A673 (cell line): Measurements from ENCODE around the gene DIRAS1. TPM values are rescaled to one million over a fixed set of nuclear protein-coding genes. Genes with fewer than 3 reads are reported as not detected.

Experiments used
- BruUV-seq: library from RNA; stranded (reverse); fragments of 400-500 nt; replicated peaks from 2 replicates; lab custom pipeline; 2021; lab: Mats Ljungman, UMichigan
- CTCF ChIA-PET: fragments of 300-600 bp; sonication (Branson Sonifier 250); formaldehyde crosslinking; loops from one replicate; lab custom pipeline; 2022; ENCODE audit warnings: antibody characterized with exemption; lab: Charles Lee
- POLR2A ChIA-PET: fragments of 300-600 bp; sonication (Branson Sonifier 250); formaldehyde crosslinking; loops from one replicate; lab custom pipeline; 2022; ENCODE audit warnings: antibody characterized with exemption; ENCODE audit not compliant: low non-redundant PET; lab: Charles Lee
- DNase-seq: peaks from one replicate; pipeline ENCODE4 v3.0.0-alpha.2; 2015; ENCODE audit warnings: low spot score
- H3K27ac ChIP-seq: fragments of 200-600 bp; sonication (generic); 2 replicates; pipeline ENCODE4 v1.5.1; 2016; ENCODE audit warnings: mixed run types, low read depth, mild to moderate bottlenecking, mixed read lengths, antibody characterized with exemption, low read length; ENCODE audit not compliant: poor library complexity, severe bottlenecking
- H3K27me3 ChIP-seq: fragments of 200-600 bp; sonication (generic); replicated peaks from 2 replicates; pipeline ENCODE4 v1.6.1; 2017; ENCODE audit warnings: mixed run types, low read depth, mild to moderate bottlenecking, mixed read lengths, antibody characterized with exemption, low read length; ENCODE audit not compliant: insufficient read depth, poor library complexity
- H3K36me3 ChIP-seq: fragments of 200-600 bp; sonication (generic); 2 replicates; pipeline ENCODE4 v1.6.1; 2016; ENCODE audit warnings: mixed run types, mild to moderate bottlenecking, mixed read lengths, antibody characterized with exemption, low read length; ENCODE audit not compliant: insufficient read depth, poor library complexity, severe bottlenecking
- H3K4me1 ChIP-seq: fragments of 200-600 bp; sonication (generic); 2 replicates; pipeline ENCODE4 v1.6.1; 2017; ENCODE audit warnings: mixed run types, mild to moderate bottlenecking, mixed read lengths, antibody characterized with exemption, low read length; ENCODE audit not compliant: insufficient read depth, poor library complexity, severe bottlenecking
- H3K4me3 ChIP-seq: fragments of 200-600 bp; sonication (generic); 2 replicates; pipeline ENCODE4 v1.5.1; 2016; ENCODE audit warnings: low read depth, mixed run types, mild to moderate bottlenecking, mixed read lengths, low read length; ENCODE audit not compliant: poor library complexity, severe bottlenecking
- H3K9me3 ChIP-seq: fragments of 200-600 bp; sonication (generic); 2 replicates; pipeline ENCODE4 v1.6.1; 2016; ENCODE audit warnings: mixed run types, low read depth, mild to moderate bottlenecking, mixed read lengths, antibody characterized with exemption, low read length; ENCODE audit not compliant: poor library complexity, severe bottlenecking
- CTCF ChIP-seq: fragments of 300-800, 200-600 bp; sonication (generic); conservative IDR thresholded peaks from 2 replicates; pipeline ENCODE4 v1.5.1; 2017; ENCODE audit warnings: low read depth, mild to moderate bottlenecking, antibody characterized with exemption, low read length, moderate library complexity, mixed read lengths
- EZH2 ChIP-seq: fragments of 200-600 bp; sonication (generic); IDR thresholded peaks from 2 replicates; pipeline ENCODE4 v1.6.1; 2017; ENCODE audit warnings: borderline replicate concordance, low read depth, mild to moderate bottlenecking, mixed read lengths, antibody characterized with exemption, low read length; ENCODE audit not compliant: poor library complexity, severe bottlenecking
- intact Hi-C: fragments of 100-400 bp; cut with micrococcal nuclease; formaldehyde crosslinking; loops from one replicate; pipeline ENCODE4 v1.10.0; 2022; ENCODE audit not compliant: unreplicated experiment
- total RNA-seq: library from RNA; stranded (reverse); gene quantifications from 2 replicates; pipeline ENCODE4 v1.2.3, GENCODE V29; 2021

DIRAS1 gene
- total RNA-seq, 1 experiment from 2014 or later: 36.8 TPM

- no peak overlapping the region for H3K4me3 ChIP-seq
- no peaks in the 10 kb centered on the region for H3K4me1 ChIP-seq
- no peaks in the 10 kb centered on the region for H3K9me3 ChIP-seq
- intact Hi-C loops: no loop called here
- no peaks in the 10 kb centered on the region for H3K36me3 ChIP-seq
- CTCF ChIA-PET: no interaction called here
- no peak overlapping the region for H3K27ac ChIP-seq
- TF ChIP-seq EZH2 (no peak), CTCF (no peak)
- POLR2A ChIA-PET: interaction anchor here (0.7 kb wide), 1 partner anchor 8 kb away, joined by 3 read pairs; no protein-coding TSS in a partner anchor
- peaks cover 22% of the 10 kb centered on the region for H3K27me3 ChIP-seq
- BruUV-seq: no TSS peak
- DNase-seq: no peak
Observed at GRCh38 chr19:2676823-2677222, 44.3 kb downstream of the DIRAS1 start.

- ChIA-PET POLR2A (no interaction called here), CTCF (no interaction called here)
- TF ChIP-seq EZH2 (no peak), CTCF (no peak)
- no peak overlapping the region for H3K27ac ChIP-seq
- H3K9me3 ChIP-seq: no peaks in the 10 kb centered on the region
- DNase-seq: no peak
- no peak overlapping the region for H3K4me3 ChIP-seq
- peaks cover 22% of the 10 kb centered on the region for H3K27me3 ChIP-seq
- intact Hi-C loops: no loop called here
- no TSS peak for BruUV-seq
- H3K4me1 ChIP-seq: no peaks in the 10 kb centered on the region
- no peaks in the 10 kb centered on the region for H3K36me3 ChIP-seq
Observed at GRCh38 chr19:2675892-2676291, 45.3 kb downstream of the DIRAS1 start.

- no peaks in the 10 kb centered on the region for H3K36me3 ChIP-seq
- H3K27ac ChIP-seq: no peak overlapping the region
- no TSS peak for BruUV-seq
- TF ChIP-seq EZH2: no peak
- no peak for TF ChIP-seq CTCF
- H3K27me3 ChIP-seq: peaks cover 7% of the 10 kb centered on the region
- ChIA-PET CTCF (no interaction called here), POLR2A (no interaction called here)
- H3K9me3 ChIP-seq: no peaks in the 10 kb centered on the region
- intact Hi-C loops: no loop called here
- no peak for DNase-seq
- no peaks in the 10 kb centered on the region for H3K4me1 ChIP-seq
- H3K4me3 ChIP-seq: no peak overlapping the region
Observed at GRCh38 chr19:2670217-2670616, 51.0 kb downstream of the DIRAS1 start.
